ENCODE results near the gene FXYD6.

FXYD6 gene

GRCh38 chr11:117796456-117796871, 80.0 kb downstream of the FXYD6 start:
- DNase-seq (ENCODE audit: low read depth in 2 of 2, low spot score in 1 of 2), result no peak

GRCh38 chr11:117795638-117796455, 80.6 kb downstream of the FXYD6 start:
- no peak for DNase-seq (ENCODE audit: low read depth in 2 of 2, low spot score in 1 of 2)

GRCh38 chr11:117794772-117795629, 81.5 kb downstream of the FXYD6 start:
- DNase-seq (ENCODE audit: low read depth in 2 of 2, low spot score in 1 of 2), result no peak

- DNase-seq (ENCODE audit: low read depth in 2 of 2, low spot score in 1 of 2), result no peak
Observed at GRCh38 chr11:117794135-117794534, 82.3 kb downstream of the FXYD6 start.

- no peak for DNase-seq (ENCODE audit: low read depth in 2 of 2, low spot score in 1 of 2)
Observed at GRCh38 chr11:117793583-117793982, 82.9 kb downstream of the FXYD6 start.

- no peak for DNase-seq (ENCODE audit: low read depth in 2 of 2, low spot score in 1 of 2)
Observed at GRCh38 chr11:117792992-117793391, 83.5 kb downstream of the FXYD6 start.

- DNase-seq (ENCODE audit: low read depth in 2 of 2, low spot score in 1 of 2), result no peak
Observed at GRCh38 chr11:117792241-117792640, 84.2 kb downstream of the FXYD6 start.

- DNase-seq (ENCODE audit: low read depth in 2 of 2, low spot score in 1 of 2), result no peak
Observed at GRCh38 chr11:117790279-117790678, 86.2 kb downstream of the FXYD6 start.

- DNase-seq (ENCODE audit: low read depth in 2 of 2, low spot score in 1 of 2), result no peak
Observed at GRCh38 chr11:117789241-117789640, 87.2 kb downstream of the FXYD6 start.
